Esophagus squamous epithelium (tissue), 5 donors: ENCODE results near the gene RNF7. TPM values are rescaled to one million over a fixed set of nuclear protein-coding genes. Genes with fewer than 3 reads are reported as not detected.

ENCODE experiments used
- DNase-seq: peaks from one replicate; lab custom pipeline; 2025; lab: John Stamatoyannopoulos, UW
- H3K27ac ChIP-seq, 4 donors: fragments of 200-600 bp; sonication (generic); one replicate each; pipeline ENCODE4 v1.5.1; 2016 to 2019; ENCODE audit warnings: mild to moderate bottlenecking in 1 of 4
- H3K27me3 ChIP-seq, 4 donors: fragments of 200-600 bp; sonication (generic); 1 replicate in 3 of 4; 2 replicates in 1 of 4; pipeline versions ENCODE4 v1.5.1 to v1.6.0; 2017 to 2021; ENCODE audit warnings: antibody characterized with exemption in 1 of 4
- H3K36me3 ChIP-seq, 3 donors: fragments of 200-600 bp; sonication (generic); one replicate each; pipeline ENCODE4 v1.5.1; 2016 to 2019
- H3K4me1 ChIP-seq, 3 donors: fragments of 200-600 bp; sonication (generic); one replicate each; pipeline ENCODE4 v1.5.1; 2017 to 2019
- H3K4me3 ChIP-seq, 4 donors: fragments of 200-600 bp; sonication (generic); 1 replicate in 3 of 4; 2 replicates in 1 of 4; pipeline ENCODE4 v1.5.1; 2016 to 2019; ENCODE audit warnings: mild to moderate bottlenecking in 2 of 4, moderate library complexity in 1 of 4
- H3K9me3 ChIP-seq, 3 donors: fragments of 200-600 bp; sonication (generic); one replicate each; pipeline ENCODE4 v1.5.1; 2016 to 2019
- CTCF ChIP-seq, 6 experiments: fragments of 450-650 bp in 4 of 6; fragments of 200-600 bp in 2 of 6; sonication (generic) in 2 of 6; IDR thresholded peaks; one replicate each; pipeline ENCODE4 v1.5.1; 2016 to 2019; ENCODE audit warnings: antibody characterized with exemption in 6 of 6, mild to moderate bottlenecking in 4 of 6, moderate library complexity in 4 of 6
- POLR2A ChIP-seq, 4 donors: fragments of 450-650 bp; IDR thresholded peaks; one replicate each; pipeline ENCODE4 v1.6.1; 2017; ENCODE audit warnings: antibody characterized with exemption in 4 of 4, mild to moderate bottlenecking in 4 of 4, moderate library complexity in 3 of 4
- whole genome bisulfite sequencing, 2 donors: methylation state at CpG; one replicate each; pipeline ENCODE4 v1.1.5; 2018; 5-methylcytosine and 5-hydroxymethylcytosine counted together
- intact Hi-C: fragments of 100-400 bp; cut with DNase I; formaldehyde crosslinking; loops from one replicate; pipeline ENCODE4 v1.15.0; 2022
- small RNA-seq, 4 donors: library from RNA; depleted of rRNA; stranded (forward); fragments of <200 nt; gene quantifications; one replicate each; pipeline ENCODE3, GENCODE V24; 2016
- total RNA-seq, 4 donors: library from RNA; depleted of rRNA; stranded (reverse); fragments of >200 nt; gene quantifications; one replicate each; pipeline ENCODE4 v1.1.0, GENCODE V29; 2016
- donor health status: DM: yes; HTN: yes; CAD: no.

Gene RNF7
- total RNA-seq, 4 donors from 2014 or later, result 54.4 to 103 (median 92.4) TPM

GRCh38 chr3:141793476-141794260 lies 55.6 kb downstream of the RNF7 start:
- no peak overlapping the region for H3K4me3 ChIP-seq
- intact Hi-C loops, result no loop called here
- H3K4me1 ChIP-seq, result peaks cover 26 to 47% (median 34%) of the 10 kb centered on the region in 3 donors
- no peaks in the 10 kb centered on the region for H3K9me3 ChIP-seq
- 90 to 91% methylated on average over 4 to 6 of the region's 8 CpGs for WGBS, 2 donors
- no peak for DNase-seq
- H3K27ac ChIP-seq, result no peak overlapping the region
- no peaks in the 10 kb centered on the region for H3K27me3 ChIP-seq
- TF ChIP-seq CTCF (IDR thresholded peaks at IDR 0.05), result no peak
- no peaks in the 10 kb centered on the region for H3K36me3 ChIP-seq

GRCh38 chr3:141795276-141795675 lies 57.2 kb downstream of the RNF7 start:
- WGBS, 2 donors, result 35 to 68% methylated on average over 4 of the region's 4 CpGs

GRCh38 chr3:141795741-141796080 lies 57.6 kb downstream of the RNF7 start:
- Histone ChIP-seq H3K27ac (peak overlapping the region in 3 of 4 donors; percentile 82 to 91 (median 89)), H3K9me3 (no peaks in the 10 kb centered on the region), H3K36me3 (no peaks in the 10 kb centered on the region), H3K4me3 (no peak overlapping the region), H3K27me3 (no peaks in the 10 kb centered on the region), H3K4me1 (peaks cover 26 to 55% (median 34%) of the 10 kb centered on the region in 3 donors)
- DNase-seq, result no peak
- WGBS, 2 donors, result 66 to 77% methylated on average over 5 of the region's 5 CpGs
- intact Hi-C loops, result no loop called here
- no peak for TF ChIP-seq CTCF (IDR thresholded peaks at IDR 0.05)
- no peak for TF ChIP-seq POLR2A (IDR thresholded peaks at IDR 0.05)

More at GRCh38 chr3:141795276-141795675, 57.2 kb downstream of the RNF7 start:
- intact Hi-C loops, result no loop called here
- Histone ChIP-seq H3K27ac (peak overlapping the region in 2 of 4 donors; percentile 82 to 89), H3K36me3 (no peaks in the 10 kb centered on the region), H3K4me3 (no peak overlapping the region), H3K4me1 (peaks cover 26 to 55% (median 34%) of the 10 kb centered on the region in 3 donors), H3K9me3 (no peaks in the 10 kb centered on the region), H3K27me3 (no peaks in the 10 kb centered on the region)
- TF ChIP-seq CTCF (IDR thresholded peaks at IDR 0.05) (no peak), POLR2A (IDR thresholded peaks at IDR 0.05) (no peak)
- no peak for DNase-seq

- TF ChIP-seq CTCF (IDR thresholded peaks at IDR 0.05), result no peak
- TF ChIP-seq POLR2A (IDR thresholded peaks at IDR 0.05), result peak in 1 of 4 donors; percentile 2
- no peak for DNase-seq
- H3K27me3 ChIP-seq, result no peaks in the 10 kb centered on the region
- H3K4me1 ChIP-seq, result peaks cover 26 to 55% (median 34%) of the 10 kb centered on the region in 3 donors
- intact Hi-C loops, result no loop called here
- H3K4me3 ChIP-seq, result peak overlapping the region in 1 of 4 donors; percentile 62
- peak overlapping the region; percentile 78 to 91 (median 86) for H3K27ac ChIP-seq
- H3K36me3 ChIP-seq, result no peaks in the 10 kb centered on the region
- H3K9me3 ChIP-seq, result no peaks in the 10 kb centered on the region
- 34 to 40% methylated on average over 5 to 10 of the region's 11 CpGs for WGBS, 2 donors
These were observed 58.2 kb downstream of the RNF7 start for GRCh38 chr3:141796081-141796888.

Small RNAs within 50 kb of the gene (small RNA-seq; reads per million reads assigned to genes)
- 0 reads per million in 4 donors for gene AC112771.1

Other genes with a start within 250 kb of the RNF7 start
- gene GRK7, start 25.1 kb downstream of the RNF7 start, total RNA-seq, result under 1 TPM in 1 of 4 donors, not detected in 3; 0.08 TPM
- gene ATP1B3, start 138.3 kb downstream of the RNF7 start, total RNA-seq, result 100 to 1,000 TPM in 3 of 4 donors, 10 to 100 TPM in 1; 61.0 to 160 (median 126) TPM